GM12878 (cell line): ENCODE measurements around the gene TRIL. TPM values are rescaled to one million over a fixed set of nuclear protein-coding genes. Genes with fewer than 3 reads are reported as not detected.

Experiments
- ATAC-seq: fragments of 200-7000 bp; cut with Tn5 transposase; 3 replicates; pipeline ENCODE4 v1.9.1; 2020; ENCODE audit warnings: mild to moderate bottlenecking, moderate library complexity
- BruUV-seq: library from RNA; stranded (reverse); fragments of 400-500 nt; replicated peaks from 2 replicates; lab custom pipeline; 2021; lab: Mats Ljungman, UMichigan
- CTCF ChIA-PET: fragments of 300-600 bp; sonication (Branson Sonifier 250); formaldehyde crosslinking; extraction: SDS; loops from one replicate; lab custom pipeline; 2021; ENCODE audit warnings: inconsistent platforms; lab: Yijun Ruan, JAX
- POLR2A ChIA-PET: fragments of 350-600 bp; formaldehyde crosslinking; extraction: SDS; loops from one replicate; lab custom pipeline; 2021; ENCODE audit warnings: inconsistent platforms; lab: Charles Lee
- RAD21 ChIA-PET: fragments of 300-600 bp; sonication (Branson Sonifier 250); formaldehyde crosslinking; loops from one replicate; lab custom pipeline; 2023; ENCODE audit warnings: antibody characterized with exemption; ENCODE audit not compliant: unreplicated experiment; lab: Charles Lee
- SMC1A ChIA-PET: fragments of 300-600 bp; sonication (Branson Sonifier 250); formaldehyde crosslinking; loops from one replicate; lab custom pipeline; 2023; ENCODE audit not compliant: unreplicated experiment, uncharacterized antibody; lab: Charles Lee
- DNase-seq: peaks from one replicate; pipeline ENCODE4 v3.0.0-alpha.2; 2011; ENCODE audit warnings: low read depth, low spot score
- FAIRE-seq: peaks from 3 replicates; lab custom pipeline; 2011; peaks lifted over from hg19 to GRCh38; lab: Jason Lieb, UNC
- H2AFZ ChIP-seq: 2 replicates; pipeline ENCODE4 v1.6.0; 2011; ENCODE audit warnings: low read depth, low read length, control low read depth; ENCODE audit not compliant: control insufficient read depth
- H3K27ac ChIP-seq: 2 replicates; pipeline ENCODE4 v1.5.1; 2011; ENCODE audit warnings: control low read depth; ENCODE audit not compliant: control insufficient read depth, insufficient read depth
- H3K27me3 ChIP-seq, 2 experiments: replicated peaks in 1 of 2; 2 replicates each; pipeline versions ENCODE4 v1.6.0 to v1.6.1; 2011; ENCODE audit warnings: low read length in 1 of 2; ENCODE audit not compliant: control insufficient read depth in 2 of 2, insufficient read depth in 2 of 2
- H3K36me3 ChIP-seq, 2 experiments: 2 replicates each; pipeline ENCODE4 v1.5.1; 2011; ENCODE audit warnings: low read length in 1 of 2; ENCODE audit not compliant: control insufficient read depth in 2 of 2, insufficient read depth in 2 of 2
- H3K4me1 ChIP-seq: 2 replicates; pipeline ENCODE4 v1.6.1; 2011; ENCODE audit warnings: mild to moderate bottlenecking, low read length, moderate library complexity, mixed read lengths; ENCODE audit not compliant: control insufficient read depth, insufficient read depth
- H3K4me2 ChIP-seq: 2 replicates; pipeline ENCODE4 v1.6.0; 2011; ENCODE audit warnings: control low read depth; ENCODE audit not compliant: control insufficient read depth, insufficient read depth
- H3K4me3 ChIP-seq: fragments of 200-600 bp; sonication (generic); 2 replicates; pipeline ENCODE4 v1.5.1; 2016
- H3K79me2 ChIP-seq: 2 replicates; pipeline ENCODE4 v1.6.0; 2011; ENCODE audit warnings: low read length; ENCODE audit not compliant: control insufficient read depth, insufficient read depth
- H3K9ac ChIP-seq: 2 replicates; pipeline ENCODE4 v1.8.0; 2011; ENCODE audit warnings: low read length, control low read depth, mixed read lengths; ENCODE audit not compliant: control insufficient read depth, insufficient read depth
- H3K9me3 ChIP-seq: replicated peaks from 3 replicates; pipeline ENCODE4 v1.5.1; 2011; ENCODE audit warnings: mild to moderate bottlenecking, low read length; ENCODE audit not compliant: control insufficient read depth, insufficient read depth
- H4K20me1 ChIP-seq: 2 replicates; pipeline ENCODE4 v1.6.0; 2011; ENCODE audit not compliant: control insufficient read depth, insufficient read depth
- BMI1 ChIP-seq: fragments of 450-650 bp; IDR thresholded peaks from 2 replicates; pipeline ENCODE4 v1.6.1; 2016; ENCODE audit warnings: mild to moderate bottlenecking, moderate library complexity, borderline replicate concordance
- CBX3 ChIP-seq: fragments of 200-600 bp; sonication (generic); IDR thresholded peaks from 2 replicates; pipeline ENCODE4 v1.6.1; 2016; ENCODE audit warnings: low read depth, borderline replicate concordance
- CHD2 ChIP-seq: IDR thresholded peaks from 2 replicates; pipeline ENCODE4 v1.6.1; 2011; ENCODE audit warnings: low read depth, low read length, improper control_type of control experiment, borderline replicate concordance
- MTA2 ChIP-seq: fragments of 450-650 bp; IDR thresholded peaks from 2 replicates; pipeline ENCODE4 v1.6.1; 2016; ENCODE audit warnings: low read depth, mild to moderate bottlenecking, moderate library complexity
- NFXL1 ChIP-seq: fragments of 450-650 bp; IDR thresholded peaks from 2 replicates; pipeline ENCODE4 v1.6.1; 2017; ENCODE audit warnings: antibody characterized with exemption, mild to moderate bottlenecking, borderline replicate concordance
- RB1 ChIP-seq: fragments of 450-650 bp; formaldehyde crosslinking; IDR thresholded peaks from 2 replicates; pipeline ENCODE4 v1.6.1; 2017; ENCODE audit warnings: mild to moderate bottlenecking, borderline replicate concordance
- SIX5 ChIP-seq: IDR thresholded peaks from 2 replicates; pipeline ENCODE4 v1.6.1; 2011; ENCODE audit warnings: mild to moderate bottlenecking, low read depth, low read length, moderate library complexity; ENCODE audit not compliant: severe bottlenecking
- SMC3 ChIP-seq: IDR thresholded peaks from 2 replicates; pipeline ENCODE4 v1.6.1; 2011; ENCODE audit warnings: low read length, improper control_type of control experiment, borderline replicate concordance
- SPI1 ChIP-seq: IDR thresholded peaks from 2 replicates; pipeline ENCODE4 v1.6.1; 2011; ENCODE audit warnings: low read depth, mild to moderate bottlenecking, low read length, moderate library complexity, borderline replicate concordance; ENCODE audit not compliant: insufficient read depth
- SREBF1 ChIP-seq: IDR thresholded peaks from 2 replicates; pipeline ENCODE4 v1.6.1; 2012; ENCODE audit warnings: mild to moderate bottlenecking, low read length
- WRNIP1 ChIP-seq: IDR thresholded peaks from 2 replicates; pipeline ENCODE4 v1.6.1; 2011; ENCODE audit warnings: low read depth, low read length, improper control_type of control experiment, borderline replicate concordance
- YY1 ChIP-seq: IDR thresholded peaks from 2 replicates; pipeline ENCODE4 v1.6.1; 2011; ENCODE audit warnings: low read depth, mild to moderate bottlenecking, low read length
- ZNF217 ChIP-seq: fragments of 450-650 bp; IDR thresholded peaks from 2 replicates; pipeline ENCODE4 v1.6.1; 2017; ENCODE audit warnings: antibody characterized with exemption, mild to moderate bottlenecking
- ZNF24 ChIP-seq: fragments of 450-650 bp; IDR thresholded peaks from 2 replicates; pipeline ENCODE4 v1.6.1; 2017; ENCODE audit warnings: antibody characterized with exemption, mild to moderate bottlenecking
- ZNF384 ChIP-seq: IDR thresholded peaks from 2 replicates; pipeline ENCODE4 v1.6.1; 2012; ENCODE audit warnings: low read depth, mild to moderate bottlenecking, low read length, improper control_type of control experiment, borderline replicate concordance
- WGBS: methylation state at CpG from one replicate; pipeline ENCODE4 v1.1.6; 2016; ENCODE audit warnings: low lambda C conversion rate; ENCODE audit not compliant: insufficient replicate concordance, insufficient coverage; ENCODE audit errors: missing lambda C conversion rate; 5-methylcytosine and 5-hydroxymethylcytosine counted together
- in situ Hi-C: fragments of 300-500 bp; cut with MboI; formaldehyde crosslinking; loops from 9 replicates; pipeline ENCODE4 v1.14.3; 2018; ENCODE audit warnings: mixed read lengths
- intact Hi-C: fragments of 100-400 bp; cut with micrococcal nuclease; formaldehyde crosslinking; loops from one replicate; pipeline ENCODE4 v1.14.2; 2022; ENCODE audit not compliant: unreplicated experiment
- polyA plus RNA-seq, 11 experiments: library from polyadenylated mRNA; depleted of rRNA in 4 of 11; unstranded in 6 of 11; stranded (reverse) in 5 of 11; fragments of >200 nt; fragmentation: Nextera tagmentation in 4 of 11; fragmentation: Illumina TruSeq in 1 of 11; extraction: Ambion mirVana in 4 of 11; extraction: Trizol in 1 of 11; gene quantifications; 1 replicate in 1 of 11; 2 replicates in 10 of 11; pipeline versions ENCODE4 v1.2.1 to v1.2.3, GENCODE V29; 2011 to 2016; ENCODE audit warnings: inconsistent platforms in 2 of 11, missing spikeins in 2 of 11, low read depth in 1 of 11
- total RNA-seq, 4 experiments: library from RNA; depleted of rRNA in 3 of 4; stranded (reverse); fragments of >200 nt in 3 of 4; fragmentation: Illumina TruSeq in 1 of 4; extraction: Trizol in 1 of 4; gene quantifications; 2 replicates each; pipeline versions ENCODE4 v1.2.1 to v1.2.3, GENCODE V29; 2013 to 2021
- TF ChIP-seq, protein P1 (sequence below): fragments of 450-650 bp; formaldehyde crosslinking; IDR thresholded peaks from 2 replicates; pipeline ENCODE4 v1.4.0; 2022; ENCODE audit warnings: mild to moderate bottlenecking, moderate library complexity

Gene TRIL
- total and polyA plus RNA-seq, 10 of the 15 experiments (the other 5 are each of a cell fraction or from before 2014, with no cell fraction given): not detected

DNA sequence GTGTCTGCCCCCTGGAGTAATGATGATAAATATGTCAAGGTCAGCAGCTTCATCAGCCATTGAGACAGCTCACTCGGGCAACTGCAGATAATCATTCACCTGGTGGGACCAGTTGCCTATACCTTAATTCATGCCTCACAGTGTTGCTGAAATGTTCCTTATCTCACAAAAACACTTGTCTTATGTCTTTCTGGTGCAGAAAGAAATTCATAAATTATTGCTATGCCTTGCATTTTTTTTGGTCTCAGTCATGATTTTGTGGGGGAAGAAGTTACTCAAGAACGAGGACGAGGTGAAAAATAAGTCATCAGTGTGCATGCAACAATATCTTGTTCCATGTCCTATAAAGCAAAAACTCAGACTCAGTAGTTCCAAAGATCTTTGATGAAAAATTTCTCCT is 16.0 kb downstream of the TRIL start:
- in situ Hi-C loops: no loop called here
- POLR2A ChIA-PET: no interaction called here
- BruUV-seq: no TSS peak

DNA sequence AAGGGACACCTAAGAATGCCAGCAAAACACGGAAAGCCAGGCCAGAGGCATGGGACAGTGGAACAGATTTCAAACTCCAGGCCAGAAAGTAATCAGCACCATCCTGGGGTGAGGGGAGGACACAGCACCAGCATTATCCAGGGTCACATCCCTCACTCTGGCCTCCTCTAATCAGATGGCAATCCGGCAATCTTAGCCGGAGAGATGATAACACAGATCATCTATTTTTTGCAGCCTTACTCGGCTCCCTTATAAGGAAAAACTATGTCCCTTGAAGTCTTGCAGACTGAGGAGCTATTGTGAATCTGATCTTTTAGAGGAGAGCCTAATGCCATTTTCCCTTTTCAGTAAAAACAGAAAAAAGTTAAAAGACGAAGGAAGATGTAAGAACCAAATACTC is 16.5 kb downstream of the TRIL start:
- SMC1A ChIA-PET: no interaction called here
- RAD21 ChIA-PET: interaction anchor here (1.1 kb wide), 1 partner anchor 15 kb away, joined by 3 read pairs; no protein-coding TSS in a partner anchor
- WGBS: 38% methylated on average over 5 of the region's 5 CpGs
- TF ChIP-seq BMI1 (no peak), SREBF1 (no peak), SPI1 (no peak), RB1 (no peak), YY1 (no peak), SIX5 (no peak), SMC3 (no peak), MTA2 (no peak), ZNF384 (no peak), CBX3 (no peak), ZNF217 (no peak), CHD2 (no peak), WRNIP1 (no peak), NFXL1 (no peak)
- TF ChIP-seq, protein P1, sequence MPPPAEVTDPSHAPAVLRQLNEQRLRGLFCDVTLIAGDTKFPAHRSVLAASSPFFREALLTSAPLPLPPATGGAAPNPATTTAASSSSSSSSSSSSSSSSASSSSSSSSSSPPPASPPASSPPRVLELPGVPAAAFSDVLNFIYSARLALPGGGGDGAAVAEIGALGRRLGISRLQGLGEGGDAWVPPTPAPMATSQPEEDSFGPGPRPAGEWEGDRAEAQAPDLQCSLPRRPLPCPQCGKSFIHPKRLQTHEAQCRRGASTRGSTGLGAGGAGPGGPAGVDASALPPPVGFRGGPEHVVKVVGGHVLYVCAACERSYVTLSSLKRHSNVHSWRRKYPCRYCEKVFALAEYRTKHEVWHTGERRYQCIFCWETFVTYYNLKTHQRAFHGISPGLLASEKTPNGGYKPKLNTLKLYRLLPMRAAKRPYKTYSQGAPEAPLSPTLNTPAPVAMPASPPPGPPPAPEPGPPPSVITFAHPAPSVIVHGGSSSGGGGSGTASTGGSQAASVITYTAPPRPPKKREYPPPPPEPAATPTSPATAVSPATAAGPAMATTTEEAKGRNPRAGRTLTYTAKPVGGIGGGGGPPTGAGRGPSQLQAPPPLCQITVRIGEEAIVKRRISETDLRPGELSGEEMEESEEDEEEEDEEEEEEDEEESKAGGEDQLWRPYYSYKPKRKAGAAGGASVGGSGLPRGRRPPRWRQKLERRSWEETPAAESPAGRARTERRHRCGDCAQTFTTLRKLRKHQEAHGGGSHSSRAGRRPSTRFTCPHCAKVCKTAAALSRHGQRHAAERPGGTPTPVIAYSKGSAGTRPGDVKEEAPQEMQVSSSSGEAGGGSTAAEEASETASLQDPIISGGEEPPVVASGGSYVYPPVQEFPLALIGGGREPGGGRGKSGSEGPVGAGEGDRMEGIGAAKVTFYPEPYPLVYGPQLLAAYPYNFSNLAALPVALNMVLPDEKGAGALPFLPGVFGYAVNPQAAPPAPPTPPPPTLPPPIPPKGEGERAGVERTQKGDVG (CRISPR knock-in tag): no peak

More for the DNA sequence above, 16.0 kb downstream of the TRIL start:
- ChIA-PET CTCF (interaction anchor here (1.5 to 3.1 kb wide), 2 partner anchors 20 to 248 kb away, joined by 3 to 10 read pairs; no protein-coding TSS in a partner anchor), RAD21 (no interaction called here), SMC1A (no interaction called here)
- intact Hi-C loops: no loop called here
- Histone ChIP-seq H3K27ac (no peak overlapping the region), H4K20me1 (no peaks in the 10 kb centered on the region; the same call in 1 of the 2 replicates), H3K9me3 (no peaks in the 10 kb centered on the region), H3K79me2 (no peaks in the 10 kb centered on the region), H3K4me1 (no peaks in the 10 kb centered on the region), H3K9ac (no peak overlapping the region), H3K27me3 (peaks cover 0 to 5% of the 10 kb centered on the region in 2 experiments; a peak in 3 of 4 replicates), H2AFZ (no peak overlapping the region), H3K4me3 (no peak overlapping the region), H3K36me3 (no peaks in the 10 kb centered on the region), H3K4me2 (no peak overlapping the region)
- FAIRE-seq: no peak
- DNase-seq: no peak
- no peak for ATAC-seq
- WGBS: 37% methylated on average over 3 of the region's 3 CpGs
- TF ChIP-seq ZNF24: no peak
- no peak for TF ChIP-seq SREBF1

More for the DNA sequence above, 16.5 kb downstream of the TRIL start:
- H3K79me2 ChIP-seq: no peaks in the 10 kb centered on the region
- ChIA-PET CTCF (interaction anchor here (2.7 to 3.1 kb wide), 2 partner anchors 15 to 20 kb away, joined by 10 to 16 read pairs; no protein-coding TSS in a partner anchor), POLR2A (no interaction called here)
- no peak overlapping the region for H3K4me3 ChIP-seq
- no peak overlapping the region for H3K4me2 ChIP-seq
- no peak overlapping the region for H3K9ac ChIP-seq
- DNase-seq: no peak
- H3K27me3 ChIP-seq: peaks cover 0 to 5% of the 10 kb centered on the region in 2 experiments; a peak in 3 of 4 replicates
- FAIRE-seq: no peak
- H4K20me1 ChIP-seq: no peaks in the 10 kb centered on the region; the same call in 1 of the 2 replicates
- H3K9me3 ChIP-seq: no peaks in the 10 kb centered on the region
- H3K36me3 ChIP-seq: no peaks in the 10 kb centered on the region
- in situ Hi-C loops (no loop called here), intact Hi-C loops (no loop called here)
- H3K4me1 ChIP-seq: no peaks in the 10 kb centered on the region
- no peak overlapping the region for H2AFZ ChIP-seq
- BruUV-seq: no TSS peak
- no peak for ATAC-seq
- no peak overlapping the region for H3K27ac ChIP-seq
